LNCaP clone FGC (cell line): ENCODE results near the gene ZP1.

Experiments used
- DNase-seq: peaks from one replicate; pipeline ENCODE4 v3.0.0-alpha.2; 2011; ENCODE audit warnings: low read depth
- H3K4me3 ChIP-seq: 2 replicates; pipeline ENCODE4 v1.5.1; 2011; ENCODE audit warnings: mild to moderate bottlenecking, low read depth, low read length, control low read depth
- TF ChIP-seq, protein P1 (sequence below): IDR thresholded peaks from 2 replicates; pipeline ENCODE4 v1.5.1; 2012; ENCODE audit warnings: mild to moderate bottlenecking; ENCODE audit not compliant: control insufficient read depth, insufficient read depth; ENCODE audit errors: extremely low read depth

ZP1 gene

DNA sequence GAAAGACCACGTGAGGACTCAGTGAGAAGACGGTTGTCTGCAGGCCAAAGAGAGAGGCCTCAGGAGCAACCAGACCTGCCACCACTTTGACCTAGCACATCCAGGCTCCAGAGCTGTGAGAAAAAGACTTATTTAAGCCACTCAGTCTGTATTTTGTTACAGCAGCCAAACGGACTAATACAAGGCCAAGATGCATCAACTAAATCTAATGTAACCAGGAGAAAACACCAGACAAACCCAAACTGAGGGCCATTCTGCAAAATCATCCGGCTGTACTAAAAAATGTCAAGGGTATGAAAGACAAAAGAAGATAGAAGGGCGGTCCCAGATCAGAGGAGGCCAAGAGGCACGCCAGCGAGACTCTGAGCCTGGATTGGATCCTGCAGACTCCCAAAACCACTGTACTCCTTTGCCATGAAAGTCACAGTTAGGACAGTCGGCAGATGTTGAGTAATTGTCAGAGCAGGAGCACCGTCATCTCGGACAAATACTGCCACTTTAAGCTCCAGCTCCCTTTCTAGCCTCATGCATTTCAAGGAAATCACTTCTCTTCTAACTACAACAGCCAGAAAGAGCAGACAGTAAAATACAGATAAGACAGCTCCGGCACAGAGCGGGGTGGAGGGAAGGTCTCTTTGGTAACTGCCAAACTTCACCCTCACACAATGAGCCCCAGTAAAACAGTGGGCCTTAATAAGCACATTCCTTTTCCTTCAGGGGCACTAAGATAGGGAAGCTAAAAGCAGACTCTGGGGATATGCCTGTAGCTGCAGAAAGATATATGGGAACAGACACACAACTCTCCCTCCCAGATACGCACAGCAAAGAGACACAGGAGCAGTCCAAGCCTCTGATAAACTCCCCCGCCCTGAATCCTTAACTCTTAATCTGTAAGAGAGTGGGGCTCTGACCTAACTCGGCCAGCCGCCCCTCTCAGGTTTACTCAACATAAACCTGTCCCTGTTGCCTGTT, 3.5 kb upstream of the ZP1 start:
- no peak for DNase-seq
- TF ChIP-seq, protein P1, sequence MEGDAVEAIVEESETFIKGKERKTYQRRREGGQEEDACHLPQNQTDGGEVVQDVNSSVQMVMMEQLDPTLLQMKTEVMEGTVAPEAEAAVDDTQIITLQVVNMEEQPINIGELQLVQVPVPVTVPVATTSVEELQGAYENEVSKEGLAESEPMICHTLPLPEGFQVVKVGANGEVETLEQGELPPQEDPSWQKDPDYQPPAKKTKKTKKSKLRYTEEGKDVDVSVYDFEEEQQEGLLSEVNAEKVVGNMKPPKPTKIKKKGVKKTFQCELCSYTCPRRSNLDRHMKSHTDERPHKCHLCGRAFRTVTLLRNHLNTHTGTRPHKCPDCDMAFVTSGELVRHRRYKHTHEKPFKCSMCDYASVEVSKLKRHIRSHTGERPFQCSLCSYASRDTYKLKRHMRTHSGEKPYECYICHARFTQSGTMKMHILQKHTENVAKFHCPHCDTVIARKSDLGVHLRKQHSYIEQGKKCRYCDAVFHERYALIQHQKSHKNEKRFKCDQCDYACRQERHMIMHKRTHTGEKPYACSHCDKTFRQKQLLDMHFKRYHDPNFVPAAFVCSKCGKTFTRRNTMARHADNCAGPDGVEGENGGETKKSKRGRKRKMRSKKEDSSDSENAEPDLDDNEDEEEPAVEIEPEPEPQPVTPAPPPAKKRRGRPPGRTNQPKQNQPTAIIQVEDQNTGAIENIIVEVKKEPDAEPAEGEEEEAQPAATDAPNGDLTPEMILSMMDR = no peak
- H3K4me3 ChIP-seq = no peak overlapping the region

DNA sequence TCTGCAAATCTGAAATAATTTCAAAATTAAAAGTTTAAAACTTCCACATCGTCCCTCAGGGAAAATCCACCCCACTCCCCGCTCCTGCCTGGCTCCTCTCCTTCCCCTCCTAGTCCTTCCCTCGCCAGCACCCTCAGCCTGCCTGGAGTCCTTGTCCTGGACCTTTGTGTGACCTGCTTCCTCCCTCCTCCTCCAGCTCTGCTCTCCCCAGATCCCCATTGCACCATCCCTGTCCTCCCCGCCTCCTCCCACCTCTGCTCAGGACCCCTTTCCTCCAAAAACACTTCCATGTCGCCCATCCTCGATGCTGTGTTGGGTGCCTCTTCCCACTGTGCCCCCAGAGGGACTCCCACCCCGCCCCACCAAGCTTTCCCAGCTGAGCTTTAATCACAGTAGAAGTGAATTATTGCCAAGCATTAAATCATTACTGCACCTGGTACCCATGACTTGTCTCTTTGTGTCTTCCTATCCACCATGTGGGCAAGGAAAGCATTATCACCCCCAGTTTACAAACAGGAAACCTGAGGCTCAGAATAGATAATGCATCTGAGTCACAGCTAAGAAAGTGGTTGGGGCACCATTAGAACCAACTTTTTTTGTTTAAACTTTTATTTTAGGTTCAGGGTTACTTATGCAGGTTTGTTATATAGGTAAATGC, 2.4 kb upstream of the ZP1 start:
- TF ChIP-seq, protein P1 = no peak
- no peak overlapping the region for H3K4me3 ChIP-seq

DNA sequence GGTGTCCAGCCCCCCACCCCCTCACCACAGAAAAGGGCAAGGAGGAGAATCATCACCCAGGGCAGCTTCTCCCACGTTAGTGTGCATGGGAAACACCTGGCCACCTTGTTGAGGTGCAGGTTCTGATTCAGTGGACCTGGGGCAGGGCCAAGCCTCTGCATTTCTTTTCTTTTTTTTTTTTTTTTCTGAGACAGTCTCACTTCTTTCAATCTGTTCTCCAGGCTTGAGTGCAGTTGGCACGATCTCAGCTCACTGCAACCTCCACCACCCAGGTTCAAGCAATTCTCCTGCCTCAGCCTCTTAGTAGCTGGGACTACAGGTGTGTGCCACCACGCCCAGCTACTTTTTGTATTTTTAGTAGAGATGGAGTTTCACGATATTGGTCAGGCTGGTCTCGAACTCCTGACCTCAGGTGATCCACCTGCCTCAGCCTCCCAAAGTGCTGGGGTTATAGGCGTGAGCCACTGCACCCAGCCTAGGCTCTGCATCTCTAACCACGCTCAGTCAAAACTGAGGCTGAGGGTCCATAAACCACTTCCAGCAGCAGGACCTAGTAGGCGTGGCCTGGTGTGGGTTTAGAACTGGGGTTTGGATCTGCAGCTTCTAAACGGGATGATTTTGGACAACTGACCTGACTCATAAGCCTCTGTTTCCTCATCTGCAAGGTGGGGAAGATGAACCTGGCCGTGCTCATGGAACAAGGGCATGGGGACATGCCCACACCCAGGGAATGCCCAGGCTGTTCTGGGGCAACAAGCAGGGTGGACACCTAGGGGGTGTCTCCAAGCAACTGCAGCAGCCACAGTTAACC, 734 bp downstream of the ZP1 start:
- DNase-seq = no peak
- no peak overlapping the region for H3K4me3 ChIP-seq
- TF ChIP-seq, protein P1 = no peak

More for the DNA sequence above, 2.4 kb upstream of the ZP1 start:
- DNase-seq = no peak

DNA sequence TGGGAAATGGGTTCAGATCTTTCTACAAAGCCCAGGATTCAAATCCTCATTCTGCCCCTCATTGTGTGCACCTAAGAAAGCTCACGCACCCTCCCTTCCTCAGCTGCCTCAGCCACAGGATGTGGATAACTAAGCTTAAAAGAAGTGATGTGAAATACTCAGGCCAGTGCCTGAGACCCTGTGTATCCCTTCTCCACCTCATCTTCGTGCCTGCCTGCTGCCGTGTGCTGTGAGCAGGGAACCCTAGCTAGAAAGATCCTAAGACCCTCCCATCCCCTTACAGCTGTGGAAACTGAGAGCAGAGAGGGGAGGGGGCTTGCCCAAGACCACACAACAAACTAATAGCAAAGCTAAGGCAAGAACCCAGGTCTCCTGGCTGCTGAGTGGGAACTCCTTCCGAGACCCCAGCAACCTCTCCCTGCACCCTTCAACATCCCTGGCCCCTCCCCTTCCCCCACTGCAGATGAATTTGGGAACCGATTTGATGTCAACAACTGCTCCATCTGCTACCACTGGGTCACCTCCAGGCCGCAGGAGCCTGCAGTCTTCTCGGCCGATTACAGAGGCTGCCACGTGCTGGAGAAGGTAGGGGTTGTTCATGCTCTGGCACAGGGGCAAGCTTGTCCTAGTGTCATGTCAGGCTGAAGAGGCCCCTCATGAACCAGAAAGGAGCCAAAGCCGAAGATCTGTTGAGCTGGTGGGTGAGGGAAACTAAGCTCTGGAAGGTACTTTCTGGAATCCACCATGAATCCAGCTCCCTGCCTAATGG, 1.5 kb downstream of the ZP1 start:
- H3K4me3 ChIP-seq = no peak overlapping the region
- TF ChIP-seq, protein P1 = no peak
- no peak for DNase-seq

DNA sequence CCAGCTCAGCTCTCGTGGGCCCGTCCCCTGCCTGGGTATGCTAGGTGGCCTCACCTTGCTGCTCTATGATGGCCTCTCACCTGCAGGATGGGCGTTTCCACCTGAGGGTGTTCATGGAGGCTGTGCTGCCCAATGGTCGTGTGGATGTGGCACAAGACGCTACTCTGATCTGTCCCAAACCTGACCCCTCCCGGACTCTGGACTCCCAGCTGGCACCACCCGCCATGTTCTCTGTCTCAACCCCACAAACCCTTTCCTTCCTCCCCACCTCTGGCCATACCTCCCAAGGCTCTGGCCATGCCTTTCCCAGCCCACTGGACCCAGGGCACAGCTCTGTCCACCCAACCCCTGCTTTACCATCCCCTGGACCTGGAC, 2.1 kb downstream of the ZP1 start:
- TF ChIP-seq, protein P1 = no peak
- DNase-seq = no peak
- no peak overlapping the region for H3K4me3 ChIP-seq

DNA sequence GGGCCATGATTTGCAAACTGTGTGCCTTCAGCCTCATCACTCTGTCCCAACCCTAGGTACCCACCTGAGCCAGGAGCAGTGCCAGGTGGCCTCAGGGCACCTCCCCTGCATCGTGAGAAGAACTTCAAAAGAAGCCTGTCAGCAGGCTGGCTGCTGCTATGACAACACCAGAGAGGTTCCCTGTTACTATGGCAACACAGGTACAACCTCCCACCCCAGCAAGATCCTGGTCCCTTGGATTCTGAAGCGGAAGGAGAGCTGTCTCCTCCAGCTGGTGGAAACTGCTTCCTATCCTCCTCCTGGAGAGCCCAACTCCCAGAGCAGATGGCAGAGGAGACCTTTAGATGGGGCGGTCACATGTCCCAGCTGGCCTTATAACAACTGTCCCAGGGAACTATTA, 2.9 kb downstream of the ZP1 start:
- TF ChIP-seq, protein P1 = no peak
- DNase-seq = no peak
- H3K4me3 ChIP-seq = no peak overlapping the region
